Heart left ventricle (tissue), 13 donors: ENCODE results near the gene RRBP1.

Source experiments
- POLR2A ChIP-seq, 2 donors: fragments of 450-650 bp; IDR thresholded peaks; one replicate each; pipeline ENCODE4 v1.6.1; 2017; ENCODE audit warnings: antibody characterized with exemption in 2 of 2, mild to moderate bottlenecking in 2 of 2, moderate library complexity in 2 of 2
- TF ChIP-seq, protein P1 (sequence below), 12 donors: fragments of 200-600 bp; sonication (generic) in 4 of 12; IDR thresholded peaks; one replicate each; pipeline versions ENCODE4 v1.5.0 to v1.8.0; 2018 to 2022; ENCODE audit warnings: antibody characterized with exemption in 12 of 12, mild to moderate bottlenecking in 5 of 12
- donor health status: ischemic (EF 13 %, LVEDD 7.1; RV severe dilation, severe dysfunction).
- donor health status: DM: no; HTN: yes; CAD: no.
- donor health status: DM: no; HTN: no; CAD: no.
- donor health status: ischemic (EF 25% LVEDD 6.9; RV normal size, moderate dysfunction).
- donor health status: ischemic (EF 25% LVEDD 5.7; RV mildly dilated, moderate dysfunction).
- donor health status: ischemic (EF 35%, LVEDD 5.7; RV mildly dilated, moderate dysfunction).
- donor health status: nonischemic (EF 11% LVEDD 7.7; RV severe dilation, severe dysfunction).
- donor health status: DM: yes; HTN: yes; CAD: no.
- donor health status: PGD.
- donor health status: ischemic (EF 29% LVEDD 5.4; RV normal size, mild dysfunction).
- donor health status: nonischemic (EF 23%, LVEDD 6.1; RV moderate dilation, normal function).

- no peak for TF ChIP-seq POLR2A (IDR thresholded peaks at IDR 0.05)
- TF ChIP-seq, protein P1, sequence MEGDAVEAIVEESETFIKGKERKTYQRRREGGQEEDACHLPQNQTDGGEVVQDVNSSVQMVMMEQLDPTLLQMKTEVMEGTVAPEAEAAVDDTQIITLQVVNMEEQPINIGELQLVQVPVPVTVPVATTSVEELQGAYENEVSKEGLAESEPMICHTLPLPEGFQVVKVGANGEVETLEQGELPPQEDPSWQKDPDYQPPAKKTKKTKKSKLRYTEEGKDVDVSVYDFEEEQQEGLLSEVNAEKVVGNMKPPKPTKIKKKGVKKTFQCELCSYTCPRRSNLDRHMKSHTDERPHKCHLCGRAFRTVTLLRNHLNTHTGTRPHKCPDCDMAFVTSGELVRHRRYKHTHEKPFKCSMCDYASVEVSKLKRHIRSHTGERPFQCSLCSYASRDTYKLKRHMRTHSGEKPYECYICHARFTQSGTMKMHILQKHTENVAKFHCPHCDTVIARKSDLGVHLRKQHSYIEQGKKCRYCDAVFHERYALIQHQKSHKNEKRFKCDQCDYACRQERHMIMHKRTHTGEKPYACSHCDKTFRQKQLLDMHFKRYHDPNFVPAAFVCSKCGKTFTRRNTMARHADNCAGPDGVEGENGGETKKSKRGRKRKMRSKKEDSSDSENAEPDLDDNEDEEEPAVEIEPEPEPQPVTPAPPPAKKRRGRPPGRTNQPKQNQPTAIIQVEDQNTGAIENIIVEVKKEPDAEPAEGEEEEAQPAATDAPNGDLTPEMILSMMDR (IDR thresholded peaks at IDR 0.05): no peak
Observed at GRCh38 chr20:17609811-17610377, 72.1 kb downstream of the RRBP1 start.
